ENCODE results near the gene URI1.

Gene URI1

GRCh38 chr19:30063650-30064347 lies 121.8 kb downstream of the URI1 start:
- no peak for TF ChIP-seq FOXP2 (optimal IDR thresholded peaks at IDR 0.05; ENCODE audit: control extremely low read depth, extremely low read length, insufficient read depth)
- TF ChIP-seq EZH2 (IDR thresholded peaks at IDR 0.05): no peak
- no peak for TF ChIP-seq POLR2AphosphoS5 (IDR thresholded peaks at IDR 0.05; ENCODE audit: borderline replicate concordance, low read depth, low read length)
- H3K27ac ChIP-seq: no peak overlapping the region
- DNase-seq (ENCODE audit: low read depth, low spot score): no peak
- H3K36me3 ChIP-seq (ENCODE audit: insufficient read depth, low read length): no peaks in the 10 kb centered on the region
- no peaks in the 10 kb centered on the region for H3K9me3 ChIP-seq (ENCODE audit: low read depth, low read length)
- no peak overlapping the region for H3K4me3 ChIP-seq
- H3K9ac ChIP-seq (ENCODE audit: insufficient read length): no peak overlapping the region

- H3K36me3 ChIP-seq (ENCODE audit: insufficient read depth, low read length): no peaks in the 10 kb centered on the region
- no peaks in the 10 kb centered on the region for H3K9me3 ChIP-seq (ENCODE audit: low read depth, low read length)
- no peak overlapping the region for H3K9ac ChIP-seq (ENCODE audit: insufficient read length)
- TF ChIP-seq FOXP2 (optimal IDR thresholded peaks at IDR 0.05; ENCODE audit: control extremely low read depth, extremely low read length, insufficient read depth) (no peak), POLR2AphosphoS5 (IDR thresholded peaks at IDR 0.05; ENCODE audit: borderline replicate concordance, low read depth, low read length) (no peak), EZH2 (IDR thresholded peaks at IDR 0.05) (no peak)
- DNase-seq (ENCODE audit: low read depth, low spot score): no peak
- no peak overlapping the region for H3K27ac ChIP-seq
- H3K4me3 ChIP-seq: no peak overlapping the region
These were observed 122.3 kb downstream of the URI1 start for GRCh38 chr19:30064348-30064699.

GRCh38 chr19:30064771-30065494 lies 122.9 kb downstream of the URI1 start:
- Histone ChIP-seq H3K4me3 (no peak overlapping the region), H3K36me3 (ENCODE audit: insufficient read depth, low read length) (no peaks in the 10 kb centered on the region), H3K9ac (ENCODE audit: insufficient read length) (no peak overlapping the region), H3K27ac (no peak overlapping the region), H3K9me3 (ENCODE audit: low read depth, low read length) (no peaks in the 10 kb centered on the region)
- no peak for DNase-seq (ENCODE audit: low read depth, low spot score)
- TF ChIP-seq FOXP2 (optimal IDR thresholded peaks at IDR 0.05; ENCODE audit: control extremely low read depth, extremely low read length, insufficient read depth) (no peak), POLR2AphosphoS5 (IDR thresholded peaks at IDR 0.05; ENCODE audit: borderline replicate concordance, low read depth, low read length) (no peak), EZH2 (IDR thresholded peaks at IDR 0.05) (no peak)

- no peak for DNase-seq (ENCODE audit: low read depth, low spot score)
- TF ChIP-seq EZH2 (IDR thresholded peaks at IDR 0.05): no peak
- TF ChIP-seq FOXP2 (optimal IDR thresholded peaks at IDR 0.05; ENCODE audit: control extremely low read depth, extremely low read length, insufficient read depth): no peak
- no peak for TF ChIP-seq POLR2AphosphoS5 (IDR thresholded peaks at IDR 0.05; ENCODE audit: borderline replicate concordance, low read depth, low read length)
- Histone ChIP-seq H3K9ac (ENCODE audit: insufficient read length) (no peak overlapping the region), H3K9me3 (ENCODE audit: low read depth, low read length) (no peaks in the 10 kb centered on the region), H3K27ac (no peak overlapping the region), H3K36me3 (ENCODE audit: insufficient read depth, low read length) (no peaks in the 10 kb centered on the region), H3K4me3 (no peak overlapping the region)
These were observed 123.9 kb downstream of the URI1 start for GRCh38 chr19:30065680-30066606.

All from SK-N-MC (cell line).